Effector memory CD4-positive, alpha-beta T cell (primary cell): Measurements from ENCODE around the gene RGL4.
A peak's percentile ranks its signal among the peaks of the same experiment; 100 is the strongest.

Experiments used
- DNase-seq, 3 donors: peaks; one replicate each; pipeline ENCODE4 v3.0.0-alpha.2; 2020
- H3K27ac ChIP-seq: 2 replicates; pipeline ENCODE4 v1.7.0; 2013; ENCODE audit warnings: mild to moderate bottlenecking, low read length, moderate library complexity; ENCODE audit not compliant: insufficient read depth, poor library complexity, severe bottlenecking
- H3K27me3 ChIP-seq: replicated peaks from 2 replicates; pipeline ENCODE4 v1.7.0; 2013; ENCODE audit warnings: mild to moderate bottlenecking, low read length; ENCODE audit not compliant: insufficient read depth, control insufficient read depth, poor library complexity, severe bottlenecking
- H3K36me3 ChIP-seq: 2 replicates; pipeline ENCODE4 v1.7.0; 2013; ENCODE audit warnings: mild to moderate bottlenecking, low read length, moderate library complexity; ENCODE audit not compliant: control insufficient read depth, insufficient read depth
- H3K4me1 ChIP-seq: 2 replicates; pipeline ENCODE4 v1.7.0; 2013; ENCODE audit warnings: low read length, mild to moderate bottlenecking; ENCODE audit not compliant: control insufficient read depth, insufficient read depth, poor library complexity, severe bottlenecking
- H3K4me3 ChIP-seq: 2 replicates; pipeline ENCODE4 v1.7.0; 2013; ENCODE audit warnings: low read length, low read depth, mild to moderate bottlenecking; ENCODE audit not compliant: insufficient read depth, poor library complexity, severe bottlenecking
- H3K9me3 ChIP-seq: 2 replicates; pipeline ENCODE4 v1.7.0; 2013; ENCODE audit warnings: mild to moderate bottlenecking, low read length, moderate library complexity; ENCODE audit not compliant: control insufficient read depth

RGL4 gene

DNA sequence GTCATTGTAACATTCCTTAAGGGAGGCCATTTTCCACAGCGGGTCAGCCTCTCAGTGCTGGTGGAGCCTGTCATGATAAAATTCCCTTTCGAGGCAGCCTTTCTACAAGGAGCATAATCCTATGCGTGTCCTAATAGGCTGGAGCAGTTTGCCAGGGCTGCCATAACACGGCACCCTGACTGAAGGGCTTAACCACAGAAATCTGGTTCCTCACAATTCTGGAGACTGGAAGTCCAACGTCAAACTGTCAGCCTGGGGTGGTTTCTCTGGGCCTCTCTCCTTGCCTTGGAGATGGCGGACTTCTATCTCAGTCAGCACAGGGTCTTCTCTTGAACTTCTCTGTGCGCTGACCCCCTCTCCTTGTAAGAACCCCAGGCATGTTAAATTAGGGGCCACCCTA, 1.4 kb upstream of the RGL4 start:
- no peak overlapping the region for H3K4me3 ChIP-seq
- no peak overlapping the region for H3K27ac ChIP-seq
- H3K4me1 ChIP-seq, result no peaks in the 10 kb centered on the region
- H3K36me3 ChIP-seq, result peaks cover 4% of the 10 kb centered on the region
- H3K27me3 ChIP-seq, result no peaks in the 10 kb centered on the region
- H3K9me3 ChIP-seq, result no peaks in the 10 kb centered on the region
- no peak for DNase-seq

DNA sequence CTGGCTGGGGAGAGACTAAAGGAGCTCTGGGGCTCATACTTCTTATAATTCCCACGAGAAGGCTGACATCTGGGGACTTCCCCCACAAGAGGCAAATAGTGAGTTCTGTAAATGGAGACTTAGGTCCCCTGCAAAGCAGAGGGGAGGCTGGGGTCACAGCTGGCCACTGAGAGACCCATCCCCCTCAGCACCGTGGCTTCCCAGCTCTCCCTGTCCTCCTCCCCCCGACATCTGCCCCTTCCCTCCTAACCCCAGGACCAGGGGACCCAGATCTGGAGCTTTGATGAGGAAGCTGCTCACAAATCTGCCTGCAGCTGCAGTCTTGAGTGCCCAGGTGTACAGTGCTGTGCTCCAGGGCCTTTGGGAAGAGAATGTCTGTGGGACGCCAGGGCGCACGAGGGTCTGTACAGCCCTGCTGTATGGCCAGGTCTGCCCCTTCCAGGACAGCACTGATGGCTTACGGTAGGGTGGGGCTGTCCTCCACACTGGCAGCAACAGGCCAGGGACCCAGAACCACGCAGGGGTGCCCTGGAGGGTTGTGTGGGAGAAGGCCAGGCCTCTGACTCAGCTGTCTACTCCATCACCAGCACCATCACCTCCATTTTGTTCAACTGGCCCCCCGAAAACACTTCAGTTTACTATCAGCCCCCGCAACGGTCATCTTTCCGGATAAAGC, 1.1 kb downstream of the RGL4 start:
- H3K4me1 ChIP-seq, result peaks cover 24% of the 10 kb centered on the region
- DNase-seq, result no peak
- H3K36me3 ChIP-seq, result peaks cover 7% of the 10 kb centered on the region
- H3K4me3 ChIP-seq, result no peak overlapping the region
- no peaks in the 10 kb centered on the region for H3K27me3 ChIP-seq
- H3K27ac ChIP-seq, result no peak overlapping the region
- no peaks in the 10 kb centered on the region for H3K9me3 ChIP-seq

DNA sequence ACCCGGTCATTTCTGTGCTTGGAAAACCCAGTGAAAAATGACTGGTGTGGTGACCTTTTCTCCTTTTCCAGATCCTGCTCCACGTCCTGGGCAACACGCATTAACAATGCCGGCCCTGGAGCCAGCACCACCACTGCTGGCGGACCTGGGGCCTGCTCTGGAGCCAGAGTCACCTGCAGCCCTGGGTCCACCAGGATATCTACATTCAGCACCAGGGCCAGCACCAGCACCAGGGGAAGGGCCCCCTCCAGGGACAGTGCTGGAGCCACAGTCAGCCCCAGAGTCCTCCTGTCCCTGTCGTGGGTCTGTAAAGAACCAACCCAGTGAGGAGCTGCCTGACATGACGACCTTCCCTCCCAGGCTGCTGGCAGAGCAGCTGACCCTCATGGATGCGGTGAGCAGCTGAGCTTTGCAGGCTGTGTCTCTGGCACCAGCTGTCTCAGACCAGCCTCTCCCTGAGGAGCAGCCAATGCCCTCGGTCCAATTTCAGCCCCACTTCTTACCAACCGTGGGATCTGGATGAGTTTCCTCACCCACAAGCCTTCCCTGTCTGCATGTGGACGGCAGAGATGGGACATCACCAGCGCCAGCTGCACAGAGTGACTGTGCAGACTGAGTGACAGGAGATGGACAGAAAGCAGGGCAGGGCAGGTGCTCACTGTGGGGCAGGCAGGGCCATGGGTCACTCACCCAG, 1.9 kb downstream of the RGL4 start:
- Histone ChIP-seq H3K4me1 (peaks cover 32% of the 10 kb centered on the region), H3K27me3 (no peaks in the 10 kb centered on the region), H3K9me3 (no peaks in the 10 kb centered on the region), H3K36me3 (peaks cover 7% of the 10 kb centered on the region), H3K4me3 (no peak overlapping the region), H3K27ac (no peak overlapping the region)
- DNase-seq, result no peak

DNA sequence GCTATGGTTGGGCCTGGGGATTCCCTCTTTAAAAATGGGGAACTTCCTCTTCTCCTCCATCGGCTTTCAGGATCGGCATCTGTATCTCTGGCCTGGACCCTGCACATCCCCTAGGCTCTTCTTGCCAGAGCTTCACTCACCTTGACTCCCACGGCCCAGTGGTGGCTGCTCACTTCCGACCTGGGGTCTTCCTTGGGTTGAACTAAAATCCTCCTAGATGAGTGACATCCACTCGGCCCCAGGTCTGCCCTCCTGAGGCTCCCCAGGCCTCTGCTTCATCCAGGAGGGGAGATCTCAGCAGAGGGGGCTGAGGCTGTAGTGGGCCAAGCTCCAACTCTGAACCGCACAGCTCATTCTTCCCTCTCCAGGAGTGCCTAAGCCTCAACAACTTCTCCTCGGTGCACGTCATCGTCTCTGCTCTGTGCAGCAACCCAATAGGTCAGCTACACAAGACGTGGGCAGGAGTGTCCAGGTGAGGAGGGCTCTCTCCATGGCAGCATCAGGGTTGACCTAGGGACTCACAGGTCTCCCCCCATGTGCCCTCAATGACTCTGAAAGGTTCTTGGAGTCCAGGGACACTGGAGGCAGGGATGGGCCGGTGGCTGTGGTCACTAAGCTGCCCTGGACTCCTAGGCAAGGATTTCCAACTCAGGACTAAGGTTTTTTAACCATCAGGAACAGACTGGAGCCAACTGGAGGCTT, 3.3 kb downstream of the RGL4 start:
- Histone ChIP-seq H3K36me3 (peaks cover 13% of the 10 kb centered on the region), H3K27ac (peak overlapping the region; percentile 88)
- no peak for DNase-seq

DNA sequence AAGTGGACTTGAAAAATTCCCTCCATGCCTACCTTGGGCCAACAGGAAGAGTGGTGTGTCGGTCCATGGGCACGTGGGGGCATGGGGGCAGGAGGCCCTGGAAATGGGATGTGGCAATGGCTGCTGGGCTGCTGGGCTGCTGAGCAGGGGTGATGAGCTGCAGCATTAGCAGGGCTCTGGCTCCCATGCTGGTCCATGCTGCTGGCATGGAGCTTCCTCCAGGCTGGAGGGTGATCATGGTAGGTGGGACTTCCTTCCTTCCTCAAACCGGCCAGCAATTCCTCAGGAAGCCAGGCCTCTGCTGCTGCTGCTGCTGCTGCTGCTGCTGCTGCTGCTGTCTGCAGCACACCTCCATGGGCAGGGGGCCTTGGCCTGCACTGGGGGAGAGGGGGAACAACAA, 4.3 kb downstream of the RGL4 start:
- Histone ChIP-seq H3K27ac (peak overlapping the region; percentile 88), H3K27me3 (no peaks in the 10 kb centered on the region), H3K4me3 (no peak overlapping the region), H3K9me3 (no peaks in the 10 kb centered on the region), H3K36me3 (peaks cover 21% of the 10 kb centered on the region), H3K4me1 (peaks cover 37% of the 10 kb centered on the region)
- DNase-seq, result no peak

More for the DNA sequence above, 3.3 kb downstream of the RGL4 start:
- H3K4me3 ChIP-seq, result no peak overlapping the region
- no peaks in the 10 kb centered on the region for H3K9me3 ChIP-seq
- peaks cover 37% of the 10 kb centered on the region for H3K4me1 ChIP-seq
- H3K27me3 ChIP-seq, result no peaks in the 10 kb centered on the region

DNA sequence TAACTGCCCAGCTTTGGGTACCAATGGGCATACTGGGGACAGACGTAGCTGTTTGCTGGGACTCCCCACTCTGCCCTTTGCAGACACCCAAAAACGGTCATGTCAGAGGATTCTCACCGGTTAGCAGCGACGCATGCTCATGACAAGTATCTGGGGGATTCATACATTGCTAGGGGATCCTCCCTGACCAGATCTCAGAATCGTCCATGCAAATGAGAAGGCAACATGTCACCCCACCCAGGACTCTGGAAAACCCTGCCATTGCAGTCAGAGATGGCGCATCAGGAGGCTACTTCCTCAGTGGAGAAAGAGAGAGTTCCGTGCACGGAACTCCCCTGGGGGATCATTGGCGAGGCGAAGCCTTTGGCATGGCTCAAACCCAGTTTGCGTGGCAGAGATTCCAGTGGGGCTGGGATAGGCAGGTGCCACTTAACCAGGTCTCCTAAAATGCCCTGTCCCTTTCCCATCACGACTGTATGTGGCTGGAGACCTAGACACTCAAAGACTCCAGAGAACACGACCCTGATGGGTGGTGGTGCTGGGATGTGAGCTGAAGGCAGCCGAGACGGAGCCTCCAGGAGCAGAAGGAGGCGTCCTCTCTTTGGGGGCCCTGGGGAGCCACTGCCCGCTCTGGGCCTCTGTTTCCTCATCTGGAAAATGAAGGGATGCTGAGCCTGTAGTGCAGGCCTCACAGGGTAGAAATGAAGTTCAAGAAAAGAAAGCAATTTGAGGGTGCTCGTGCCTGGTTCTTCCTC, 4.9 kb downstream of the RGL4 start:
- Histone ChIP-seq H3K4me3 (peak overlapping the region; percentile 57), H3K27ac (peak overlapping the region; percentile 88), H3K4me1 (peaks cover 37% of the 10 kb centered on the region), H3K36me3 (peaks cover 24% of the 10 kb centered on the region), H3K9me3 (no peaks in the 10 kb centered on the region), H3K27me3 (no peaks in the 10 kb centered on the region)
- DNase-seq, result no peak

DNA sequence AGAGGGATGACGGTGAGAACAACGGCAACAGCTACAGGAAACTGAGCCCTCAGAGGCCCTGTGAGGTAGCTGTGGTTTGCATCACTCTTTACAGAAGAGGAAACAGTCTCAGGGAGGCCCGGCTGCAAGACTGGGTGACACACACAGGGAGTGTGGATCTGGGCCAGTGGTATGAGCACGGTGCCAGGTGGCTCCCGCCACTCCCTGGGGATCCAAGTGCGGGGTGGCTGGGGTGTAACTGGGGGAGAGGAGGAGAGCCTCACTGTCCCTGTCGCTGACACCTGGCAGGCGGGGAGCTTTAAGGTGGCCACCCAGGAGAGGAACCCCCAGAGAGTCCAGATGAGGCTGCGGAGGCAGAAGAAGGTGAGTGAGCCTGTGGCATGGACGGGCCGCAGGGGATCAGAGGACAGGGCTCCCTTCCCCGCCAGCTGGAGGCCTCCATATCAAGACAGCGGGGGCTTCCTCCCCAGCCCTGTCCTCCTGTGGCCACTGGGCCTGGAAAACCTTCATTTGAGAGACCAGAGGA, 5.6 kb downstream of the RGL4 start:
- Histone ChIP-seq H3K9me3 (no peaks in the 10 kb centered on the region), H3K4me1 (peaks cover 37% of the 10 kb centered on the region), H3K4me3 (peak overlapping the region; percentile 57), H3K27me3 (no peaks in the 10 kb centered on the region), H3K27ac (peak overlapping the region; percentile 88), H3K36me3 (peaks cover 31% of the 10 kb centered on the region)
- peak; percentile 53 to 67 (median 54) for DNase-seq

DNA sequence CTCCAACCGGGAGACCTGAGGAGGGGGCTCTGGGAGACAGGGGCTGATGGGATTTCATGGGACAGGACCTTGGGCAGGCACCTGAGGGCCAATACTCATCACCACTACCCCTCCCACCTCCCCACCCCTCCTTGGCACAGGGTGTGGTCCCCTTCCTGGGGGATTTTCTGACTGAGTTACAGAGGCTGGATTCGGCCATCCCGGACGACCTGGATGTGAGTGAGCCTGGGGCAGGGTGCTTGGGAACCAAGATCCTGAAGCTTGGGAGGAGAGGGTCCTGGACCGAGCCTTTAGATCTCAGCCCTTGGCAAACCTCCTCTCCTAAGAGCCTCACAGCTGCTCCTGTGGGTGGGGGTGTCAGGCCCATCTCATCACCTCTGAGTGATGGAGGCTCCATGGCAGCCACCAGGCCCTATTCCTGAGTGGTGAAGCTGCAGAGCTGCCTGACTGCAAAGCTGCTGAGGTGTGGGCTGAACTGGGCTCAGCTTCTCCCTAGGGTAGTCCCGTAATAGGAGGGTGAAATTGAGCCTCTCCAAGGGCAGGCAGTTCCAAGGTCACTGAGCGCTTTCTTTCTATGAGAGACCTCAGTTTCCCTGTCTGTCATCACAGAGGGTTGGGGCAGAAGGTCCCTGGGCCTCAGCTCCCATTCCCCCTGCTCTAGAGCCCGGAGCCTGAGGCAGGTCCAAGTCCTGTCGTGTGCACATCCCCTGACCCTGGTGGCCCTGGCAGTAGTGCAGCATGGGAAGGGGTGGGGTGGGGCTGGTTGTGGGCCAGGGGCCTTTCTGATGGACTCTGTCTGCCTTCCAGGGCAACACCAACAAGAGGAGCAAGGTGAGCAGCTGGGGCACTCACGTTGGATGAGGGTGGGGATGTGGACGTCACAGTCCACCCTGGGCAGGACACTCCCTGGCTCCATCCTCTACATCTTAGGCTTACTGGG, 6.5 kb downstream of the RGL4 start:
- H3K36me3 ChIP-seq, result peaks cover 34% of the 10 kb centered on the region
- H3K4me1 ChIP-seq, result peaks cover 37% of the 10 kb centered on the region
- peak overlapping the region; percentile 57 for H3K4me3 ChIP-seq
- H3K27me3 ChIP-seq, result no peaks in the 10 kb centered on the region
- H3K9me3 ChIP-seq, result no peaks in the 10 kb centered on the region
- H3K27ac ChIP-seq, result peak overlapping the region; percentile 88
- no peak for DNase-seq

DNA sequence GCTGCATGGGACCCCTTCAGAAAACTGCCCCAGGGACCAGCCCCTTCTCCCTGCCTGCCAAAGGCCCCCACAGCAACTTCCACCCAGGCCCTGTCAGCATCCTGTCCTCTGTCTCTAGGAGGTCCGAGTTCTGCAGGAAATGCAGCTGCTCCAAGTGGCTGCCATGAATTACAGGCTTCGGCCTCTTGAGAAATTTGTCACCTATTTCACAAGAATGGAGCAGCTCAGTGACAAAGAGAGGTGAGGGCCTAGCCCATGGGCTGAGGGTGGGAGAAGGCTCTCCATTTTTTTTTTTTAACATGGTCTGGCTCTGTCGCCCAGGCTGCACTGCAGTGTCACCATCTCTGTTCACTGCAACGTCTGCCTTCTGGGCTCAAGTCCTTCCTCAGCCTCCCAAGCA, 7.3 kb downstream of the RGL4 start:
- H3K4me1 ChIP-seq, result peaks cover 37% of the 10 kb centered on the region
- H3K27me3 ChIP-seq, result no peaks in the 10 kb centered on the region
- H3K36me3 ChIP-seq, result peaks cover 34% of the 10 kb centered on the region
- H3K27ac ChIP-seq, result no peak overlapping the region
- no peak for DNase-seq
- no peak overlapping the region for H3K4me3 ChIP-seq
- H3K9me3 ChIP-seq, result no peaks in the 10 kb centered on the region
